EH (cell line): ENCODE measurements around the gene IGHMBP2.
"Not testable (repeated sequence)": the region's sequence is repeated elsewhere in the genome, so short reads cannot be mapped to it uniquely, and the experiment has no call there.

ENCODE experiments used
- DNase-seq: peaks from one replicate; pipeline ENCODE4 v3.0.0-alpha.2; 2015; ENCODE audit warnings: low read depth

IGHMBP2 gene

GRCh38 chr11:68903288-68904247 is at the start of gene IGHMBP2, which contains the start of gene MRPL21:
IGHMBP2 (plus strand) TSS chr11:68903891; CDS start chr11:68903953, 62 bp downstream.
MRPL21 (minus strand) TSS chr11:68903832; CDS start chr11:68903810, 22 bp downstream.
- peak; percentile 78 for DNase-seq

- no peak for DNase-seq
Observed at GRCh38 chr11:68854273-68854958, 49.3 kb upstream of the IGHMBP2 start.

- DNase-seq, result peak; percentile 51
Observed at GRCh38 chr11:68855205-68855981, 48.3 kb upstream of the IGHMBP2 start.

GRCh38 chr11:68856425-68857030 is 47.2 kb upstream of the IGHMBP2 start:
- DNase-seq, result not testable (repeated sequence)

GRCh38 chr11:68857037-68857586 is 46.6 kb upstream of the IGHMBP2 start:
- DNase-seq, result no peak

GRCh38 chr11:68859123-68859522 is 44.6 kb upstream of the IGHMBP2 start:
- DNase-seq, result peak; percentile 18

GRCh38 chr11:68862421-68862820 is 41.3 kb upstream of the IGHMBP2 start:
- DNase-seq, result no peak

- DNase-seq, result peak; percentile 53
Observed at GRCh38 chr11:68863553-68864265, 40.0 kb upstream of the IGHMBP2 start.

- DNase-seq, result no peak
Observed at GRCh38 chr11:68865241-68865640, 38.5 kb upstream of the IGHMBP2 start.

- DNase-seq, result no peak
Observed at GRCh38 chr11:68867066-68867465, 36.6 kb upstream of the IGHMBP2 start.

- no peak for DNase-seq
Observed at GRCh38 chr11:68868221-68868835, 35.4 kb upstream of the IGHMBP2 start.

GRCh38 chr11:68870470-68870869 is 33.2 kb upstream of the IGHMBP2 start:
- peak; percentile 40 for DNase-seq

- DNase-seq, result peak; percentile 91
Observed at GRCh38 chr11:68872216-68873003, 31.3 kb upstream of the IGHMBP2 start.

GRCh38 chr11:68878022-68878421 is 25.7 kb upstream of the IGHMBP2 start:
- no peak for DNase-seq

- no peak for DNase-seq
Observed at GRCh38 chr11:68880851-68881250, 22.8 kb upstream of the IGHMBP2 start.

- no peak for DNase-seq
Observed at GRCh38 chr11:68881320-68881719, 22.4 kb upstream of the IGHMBP2 start.

GRCh38 chr11:68882391-68882790 is 21.3 kb upstream of the IGHMBP2 start:
- no peak for DNase-seq

- not testable (repeated sequence) for DNase-seq
Observed at GRCh38 chr11:68884827-68885226, 18.9 kb upstream of the IGHMBP2 start.

GRCh38 chr11:68889948-68890446 is 13.7 kb upstream of the IGHMBP2 start:
- peak; percentile 98 for DNase-seq
